GM18861 (cell line): ENCODE measurements around the gene GALNT12.

ENCODE experiments used
- ATAC-seq: cut with Tn5 transposase; IDR thresholded peaks from one replicate; pipeline ENCODE4 v1.9.1; 2021; ENCODE audit not compliant: unreplicated experiment

GALNT12 gene

DNA sequence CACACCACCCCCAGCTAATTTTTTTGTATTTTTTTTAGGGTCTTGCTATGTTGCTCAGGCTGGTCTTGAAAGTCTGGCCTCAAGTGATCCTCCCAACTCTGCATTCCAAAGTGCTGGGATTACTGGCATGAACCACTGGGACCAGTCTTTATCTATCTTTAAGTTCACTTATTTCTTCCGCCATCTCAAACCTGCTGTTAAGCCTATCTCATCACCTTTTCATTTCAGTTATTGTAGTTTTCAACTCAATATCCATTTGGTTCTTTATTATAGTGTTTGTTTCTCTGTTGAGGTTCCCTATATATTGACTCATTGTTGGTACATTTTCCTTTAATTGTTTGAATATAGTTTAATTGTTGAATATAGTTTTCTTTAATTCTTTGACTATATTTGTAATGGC is 48.1 kb downstream of the GALNT12 start:
- ATAC-seq, result no peak

DNA sequence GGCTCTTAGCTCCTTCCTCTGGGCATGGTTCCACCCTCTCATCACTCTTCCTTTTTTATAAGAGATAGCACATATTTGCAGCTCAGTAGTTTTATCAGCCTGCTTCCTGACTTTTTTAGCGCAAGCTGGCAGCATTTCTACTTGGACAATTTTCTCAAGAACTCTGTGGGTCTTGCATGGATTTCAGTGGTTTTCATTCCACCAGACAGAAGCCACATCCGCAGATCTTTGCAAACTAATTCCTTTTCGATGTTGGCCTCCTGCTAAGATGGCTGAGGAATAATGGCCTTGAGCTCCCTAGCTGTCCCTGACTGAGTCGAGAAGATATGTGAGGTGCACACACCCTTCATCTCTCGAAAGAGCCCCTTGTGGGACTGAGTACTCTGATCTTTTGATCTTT is 49.5 kb downstream of the GALNT12 start:
- ATAC-seq, result no peak

DNA sequence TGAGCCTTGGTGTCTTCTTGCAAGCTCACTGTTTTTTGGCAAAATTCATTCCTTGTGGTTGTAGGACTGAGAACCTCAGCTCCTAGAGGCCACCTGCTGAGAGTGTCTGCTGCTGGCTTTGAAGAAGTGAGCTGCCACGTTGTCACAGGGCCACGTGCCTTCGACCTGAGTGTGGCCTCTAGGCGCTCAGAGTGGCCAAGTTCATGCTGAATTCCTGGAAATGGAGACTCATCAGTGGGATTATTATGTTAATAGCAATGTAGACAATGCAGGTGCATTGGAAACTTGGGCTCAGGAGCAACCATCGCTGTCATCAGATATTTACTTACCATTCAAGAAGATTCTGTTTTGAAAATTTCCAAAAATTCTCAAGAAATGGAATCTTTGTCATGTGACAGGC is 52.5 kb downstream of the GALNT12 start:
- ATAC-seq, result no peak

DNA sequence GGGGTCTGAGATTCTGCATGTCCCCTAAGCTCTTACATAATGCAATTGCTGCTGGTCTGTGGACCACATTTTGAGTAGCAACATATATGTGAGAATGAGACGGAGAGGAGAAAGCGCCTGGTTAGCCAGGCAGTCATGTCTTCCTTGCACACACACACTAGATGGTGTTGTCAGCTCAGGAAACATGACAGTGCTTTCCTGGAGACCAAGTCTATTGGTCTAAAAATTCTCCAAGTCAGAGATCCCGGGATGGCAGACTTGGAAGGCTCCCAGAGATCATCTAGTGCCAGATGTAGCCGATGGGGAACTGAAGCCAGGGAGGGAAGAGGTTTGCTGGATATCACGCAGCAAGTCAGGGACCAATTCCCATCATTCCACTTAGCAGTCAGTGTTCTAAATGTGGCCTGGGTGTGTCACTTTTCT is 53.4 kb downstream of the GALNT12 start:
- ATAC-seq, result no peak

DNA sequence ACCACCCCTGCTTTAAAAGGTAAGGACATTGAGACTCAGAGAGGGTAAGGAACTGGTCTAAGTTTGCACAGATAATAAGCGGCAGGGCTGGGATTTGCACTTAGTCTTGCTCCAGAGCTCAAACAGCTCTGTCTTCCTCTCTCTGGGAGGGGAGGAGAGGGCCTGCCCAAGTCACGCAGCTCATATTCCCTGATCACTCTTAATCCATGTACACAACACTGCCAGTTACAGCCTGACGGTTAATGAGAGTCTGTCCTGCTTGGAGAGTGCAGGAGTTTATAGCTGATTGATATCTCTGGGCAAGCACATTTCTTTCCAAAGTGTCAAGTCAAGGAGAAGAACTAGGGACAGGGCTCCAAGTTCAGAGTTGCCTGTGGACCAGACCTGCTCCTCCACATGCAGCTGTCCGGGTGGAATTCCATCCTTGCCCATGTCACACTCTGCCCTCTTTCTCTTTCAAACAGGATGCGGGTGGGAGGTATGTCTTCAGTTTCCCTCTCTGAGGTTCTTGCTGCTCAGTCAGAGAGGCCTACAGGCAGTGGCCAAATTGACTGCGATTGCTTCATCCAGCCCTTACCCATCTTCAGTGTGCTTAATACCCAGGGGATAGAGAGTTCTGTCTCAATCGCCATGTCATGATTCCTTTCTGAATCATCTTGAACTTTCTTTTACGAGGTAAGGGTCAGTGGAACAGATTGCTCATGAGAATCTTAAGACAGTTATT is 54.5 kb downstream of the GALNT12 start:
- ATAC-seq, result no peak

DNA sequence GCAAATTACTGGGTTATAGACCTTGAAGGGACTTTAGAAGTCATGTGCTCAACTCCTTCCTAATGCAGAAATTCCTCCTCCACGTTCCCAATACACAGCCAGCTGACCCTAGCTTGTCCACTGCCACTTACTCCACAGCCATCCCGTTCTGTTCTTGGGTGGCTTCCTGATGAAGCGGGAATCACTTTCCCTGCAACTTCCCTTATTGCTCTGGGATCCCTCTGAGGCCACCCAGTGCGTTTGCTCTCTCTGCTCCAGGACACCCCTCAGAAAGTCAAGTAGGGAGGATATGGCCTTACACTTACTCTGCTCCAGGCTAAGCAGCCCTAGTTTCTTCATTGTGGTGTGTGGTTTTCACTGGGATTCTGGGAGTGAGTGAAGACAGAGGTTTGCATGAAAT is 55.5 kb downstream of the GALNT12 start:
- no peak for ATAC-seq

DNA sequence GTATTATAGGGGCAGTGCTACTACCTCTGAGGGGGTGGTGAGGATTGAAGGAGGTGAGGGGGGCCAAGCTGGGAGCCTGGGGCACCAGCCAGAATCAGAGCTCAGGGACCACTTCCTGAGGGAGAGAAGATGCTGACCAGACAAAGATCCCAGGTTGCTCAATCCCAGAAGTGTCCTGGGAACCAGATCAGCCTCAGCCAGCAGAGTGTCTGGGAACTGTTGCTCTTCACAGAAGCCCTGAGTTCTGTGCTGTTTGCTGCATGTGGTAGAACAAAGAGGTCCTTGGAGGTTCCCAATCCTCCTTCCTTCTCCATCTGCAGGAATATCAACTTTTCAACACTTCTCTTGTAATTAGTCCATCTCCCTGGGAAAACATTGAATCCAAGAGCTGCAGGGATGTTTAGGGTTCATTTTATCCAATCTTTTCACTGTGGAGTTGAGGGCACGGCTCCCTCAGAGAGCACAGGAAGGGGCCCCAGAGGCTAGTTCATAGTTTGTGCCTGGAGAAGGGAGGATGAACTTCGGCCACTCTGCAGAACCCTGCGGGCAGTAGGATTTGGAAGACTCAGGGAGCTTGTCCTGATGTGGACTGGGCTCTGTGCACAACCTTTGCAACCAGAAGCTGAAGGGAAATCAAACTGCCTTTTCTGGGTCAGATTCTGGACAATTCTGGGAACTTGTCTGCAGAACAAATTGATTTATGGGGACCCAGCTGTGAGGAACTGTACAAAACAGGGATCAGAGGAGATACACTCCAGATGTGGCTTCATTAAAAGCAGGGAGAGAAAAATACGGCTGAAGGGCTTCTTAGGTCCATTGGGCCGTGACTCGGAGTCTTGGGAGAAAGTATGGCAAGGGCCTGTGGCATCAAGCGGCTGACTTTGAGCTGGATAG is 57.1 kb downstream of the GALNT12 start:
- no peak for ATAC-seq

DNA sequence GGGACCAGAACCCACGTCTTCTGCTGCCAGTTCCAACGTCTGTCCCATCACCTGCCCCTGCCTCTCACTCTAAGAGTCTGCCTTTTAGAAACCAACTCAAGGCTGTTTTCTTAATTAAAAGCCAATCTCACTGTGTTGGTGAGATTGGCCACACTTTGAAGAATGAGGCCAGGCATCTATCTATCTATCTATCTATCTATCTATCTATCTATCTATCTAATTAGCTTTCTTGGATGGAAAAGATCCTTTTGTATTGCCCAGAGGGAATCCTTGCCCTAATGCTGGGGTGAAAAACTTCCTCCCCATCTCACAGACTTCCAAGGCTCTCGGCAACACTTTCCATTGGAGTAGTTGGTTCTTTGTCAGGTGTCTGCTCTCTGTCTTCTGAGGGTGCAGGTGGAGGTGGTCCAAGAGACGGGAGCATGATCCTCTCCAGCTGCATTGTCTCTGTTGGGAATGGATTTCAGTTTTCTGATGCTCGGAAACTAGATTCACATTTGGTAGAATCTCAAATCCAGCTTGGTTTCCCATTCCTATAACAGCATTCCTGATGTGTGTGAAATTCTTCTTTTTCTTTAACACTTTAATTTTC is 57.9 kb downstream of the GALNT12 start:
- ATAC-seq, result no peak

DNA sequence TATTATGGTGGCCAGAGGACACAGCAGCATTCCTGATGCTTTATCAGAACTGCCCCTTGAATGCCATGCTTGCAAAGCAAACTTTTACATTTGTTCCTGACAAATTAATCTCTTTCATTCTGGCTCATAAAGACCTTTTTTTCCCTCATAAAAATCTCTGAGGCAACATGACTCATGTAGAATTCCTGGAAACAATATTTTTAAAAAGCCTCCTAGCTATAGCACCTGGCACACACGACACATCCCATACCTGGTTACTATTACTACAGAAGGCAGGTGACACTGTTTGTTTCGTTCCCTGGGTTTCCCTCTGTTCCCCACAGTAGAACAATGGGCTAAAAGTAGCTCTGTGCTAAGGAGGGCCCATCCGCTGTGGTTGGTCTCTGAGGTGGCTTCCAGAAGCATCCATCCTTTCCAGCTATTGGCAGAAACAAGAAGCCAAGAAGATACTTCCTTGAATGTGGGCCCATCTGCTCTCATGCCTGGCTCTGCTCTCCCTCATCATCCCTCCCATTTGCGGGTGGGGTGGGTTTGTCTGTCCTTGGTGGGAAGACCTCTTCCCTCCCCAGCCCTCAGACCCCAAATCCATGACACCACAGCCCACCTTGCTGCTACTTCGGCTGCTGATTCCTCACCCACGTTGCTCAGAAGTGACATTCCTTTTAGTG is 59.1 kb downstream of the GALNT12 start:
- no peak for ATAC-seq

DNA sequence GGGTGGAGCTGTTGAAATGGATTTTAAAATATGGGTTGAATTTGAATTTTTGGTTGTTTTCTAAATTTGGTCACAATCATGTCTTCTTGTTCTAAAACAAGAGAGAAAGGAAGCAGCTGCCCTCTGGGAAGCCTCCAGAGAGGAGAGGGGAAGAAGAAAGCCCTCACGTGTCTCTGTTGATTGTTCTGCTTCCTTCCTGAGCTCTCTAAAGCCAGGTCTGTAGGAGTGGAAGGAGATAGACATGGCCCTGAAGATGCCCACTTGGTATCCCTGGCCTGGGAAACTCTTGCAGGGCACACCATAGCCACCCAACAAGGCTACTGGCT is 59.6 kb downstream of the GALNT12 start:
- no peak for ATAC-seq

DNA sequence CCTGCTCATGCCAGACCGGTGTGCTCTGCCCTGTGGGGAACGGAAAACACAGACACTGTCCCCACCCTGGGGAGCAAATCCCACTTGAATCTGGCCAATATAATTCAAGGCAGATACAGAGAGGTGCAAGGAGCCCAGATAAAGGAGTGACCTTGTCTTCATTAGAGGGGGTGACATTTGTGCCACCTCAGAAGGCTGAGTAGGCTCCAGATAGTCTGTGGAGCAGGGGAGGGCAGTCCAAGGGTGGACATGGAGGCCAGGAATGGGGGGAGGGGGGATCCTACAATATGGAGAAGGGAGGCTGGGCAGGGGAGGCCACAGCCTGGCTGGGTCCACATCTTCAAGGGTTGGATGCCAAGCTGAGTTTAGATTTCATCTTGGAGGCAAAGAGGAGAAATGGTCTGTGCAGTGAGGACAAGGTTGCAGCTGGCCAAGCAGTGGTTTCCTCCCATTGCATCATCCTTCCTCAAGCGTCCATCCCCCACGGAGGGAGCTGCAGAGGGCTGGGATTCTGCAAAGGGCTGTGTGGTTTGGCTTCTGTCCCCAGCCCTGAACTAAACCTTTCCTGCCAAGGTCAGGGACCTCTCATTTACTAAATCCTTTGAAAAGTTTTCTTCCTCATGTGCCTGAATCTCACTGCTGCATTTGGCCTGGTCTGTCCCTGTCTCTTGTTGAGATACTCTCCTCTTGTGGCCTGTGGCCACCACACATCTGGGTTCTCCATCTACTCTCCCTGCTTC is 60.1 kb downstream of the GALNT12 start:
- no peak for ATAC-seq

DNA sequence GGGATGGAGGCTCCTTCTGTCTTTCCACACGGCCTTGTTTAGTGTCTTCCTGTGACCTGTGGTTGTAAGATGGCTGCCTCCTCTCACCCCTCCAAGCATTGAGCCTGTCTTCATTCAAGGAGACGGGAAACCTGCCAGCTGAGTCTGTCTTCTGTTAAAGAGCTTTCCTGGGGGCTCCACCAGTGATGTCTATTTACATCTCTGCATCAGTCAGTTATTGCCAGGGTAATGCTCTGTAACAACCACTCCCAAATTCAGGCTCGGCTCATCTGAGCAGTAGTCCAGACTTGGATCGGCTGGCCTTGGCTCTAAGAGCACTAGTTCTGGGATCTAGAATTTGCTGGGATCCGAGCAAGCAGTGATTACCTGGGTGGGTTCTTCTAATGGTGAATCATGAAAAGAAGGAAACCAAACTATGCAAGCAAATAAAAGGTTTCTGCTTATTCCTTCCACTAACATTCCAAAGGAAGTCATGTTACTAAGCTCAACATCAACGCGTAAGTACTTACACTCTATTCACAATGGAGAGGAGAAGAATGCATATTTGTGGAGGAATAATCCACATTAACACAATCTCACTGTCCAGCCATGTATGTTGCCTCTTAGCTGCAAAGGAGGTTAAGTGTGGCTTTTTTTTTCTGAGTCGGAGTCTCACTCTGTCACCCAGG is 61.7 kb downstream of the GALNT12 start:
- no peak for ATAC-seq

DNA sequence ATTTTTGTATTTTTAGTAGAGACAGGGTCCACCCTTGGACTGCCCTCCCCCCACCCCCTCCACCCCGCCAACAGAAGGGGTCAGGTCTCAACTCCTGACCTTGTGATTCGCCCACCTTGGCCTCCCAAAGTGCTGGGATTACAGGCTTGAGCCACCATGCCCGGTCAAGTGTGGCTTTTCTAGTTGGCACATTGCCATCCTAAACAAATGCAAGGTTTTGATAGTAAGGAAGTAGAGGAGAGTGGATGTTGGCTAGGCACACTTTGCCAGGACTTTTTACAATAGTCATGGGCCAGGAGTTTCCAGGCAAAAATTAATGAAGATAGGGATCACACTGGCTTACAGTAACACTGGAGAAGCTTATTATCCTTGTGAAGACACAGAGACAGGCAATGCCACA is 62.4 kb downstream of the GALNT12 start:
- no peak for ATAC-seq

DNA sequence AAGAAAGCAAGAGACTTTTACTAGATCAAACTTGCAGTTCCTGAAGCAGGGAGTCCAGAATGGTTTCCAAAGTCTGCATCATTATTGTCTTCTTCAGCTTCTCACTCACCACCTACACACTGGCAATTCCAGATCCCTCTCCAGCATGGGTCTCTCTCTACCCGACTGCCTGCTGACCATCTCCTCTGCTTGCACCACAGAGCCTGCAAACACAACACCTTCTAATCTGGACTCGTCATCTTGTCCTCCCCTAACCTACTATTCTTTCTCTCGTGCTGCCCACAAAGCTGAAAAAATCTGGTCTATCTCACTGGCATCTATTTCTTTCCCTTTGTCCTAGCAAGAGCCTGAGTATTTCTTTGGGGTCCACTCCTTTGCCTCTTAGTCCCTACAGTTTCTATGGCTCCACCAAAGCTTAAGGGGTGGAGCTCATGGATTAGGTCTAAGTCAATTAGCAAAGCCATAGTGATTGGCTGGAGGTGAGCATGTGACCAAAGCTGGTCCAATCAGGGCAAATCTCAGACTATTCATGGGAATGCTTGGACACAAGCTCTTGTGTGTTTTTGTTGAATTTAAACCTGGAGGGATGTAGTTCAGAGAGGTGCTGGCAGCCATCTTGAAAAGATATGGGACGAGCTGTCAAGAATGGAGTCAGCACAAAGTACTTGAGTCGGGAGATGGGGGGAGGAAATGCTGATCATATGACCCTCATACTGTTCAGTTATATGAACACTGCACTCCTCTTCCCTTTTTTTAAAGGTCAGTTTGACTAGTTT is 63.5 kb downstream of the GALNT12 start:
- ATAC-seq, result no peak

DNA sequence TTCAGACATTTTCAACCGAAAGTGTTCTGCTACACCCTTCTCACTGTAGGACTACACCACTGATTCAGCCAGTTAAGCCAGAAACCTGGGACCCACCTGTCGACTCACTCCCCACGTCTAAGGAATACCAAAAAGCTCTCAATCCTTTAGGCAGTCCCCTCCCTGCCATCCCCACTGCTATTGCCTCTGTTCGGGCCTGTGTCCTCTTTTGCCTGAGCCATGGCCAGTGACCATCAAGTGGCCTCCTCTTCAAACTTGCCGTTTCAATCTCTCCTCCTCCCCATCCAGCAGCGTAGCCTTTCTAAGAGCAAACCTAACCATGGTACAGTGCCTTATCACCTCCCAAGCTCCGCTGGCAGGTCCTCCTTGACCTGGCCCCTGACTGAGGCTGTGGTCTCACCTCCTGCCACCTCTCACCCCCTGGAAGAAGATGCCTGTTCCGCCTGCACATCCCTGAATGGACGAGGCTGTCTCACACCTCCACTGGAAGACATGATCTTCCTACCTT is 64.1 kb downstream of the GALNT12 start:
- ATAC-seq, result no peak

DNA sequence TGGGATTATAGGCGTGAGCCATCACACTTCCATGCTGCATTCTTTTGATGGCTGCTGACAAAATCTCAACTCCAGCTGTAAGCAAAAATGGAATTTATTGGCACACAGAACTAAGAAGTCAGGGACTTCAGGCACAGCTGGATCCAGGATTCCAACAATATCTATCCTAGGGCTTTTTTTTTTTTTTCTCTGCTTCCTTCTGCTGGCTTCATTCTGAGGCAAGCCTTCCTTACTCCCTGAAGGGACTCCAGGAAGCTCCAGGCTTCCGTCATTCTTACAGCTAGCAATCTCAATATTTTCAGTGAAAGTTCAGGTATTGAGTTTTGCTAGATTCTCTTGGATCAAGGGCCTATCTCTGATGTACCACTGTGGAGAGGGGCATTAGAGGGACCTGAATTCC is 66.1 kb downstream of the GALNT12 start:
- ATAC-seq, result no peak

DNA sequence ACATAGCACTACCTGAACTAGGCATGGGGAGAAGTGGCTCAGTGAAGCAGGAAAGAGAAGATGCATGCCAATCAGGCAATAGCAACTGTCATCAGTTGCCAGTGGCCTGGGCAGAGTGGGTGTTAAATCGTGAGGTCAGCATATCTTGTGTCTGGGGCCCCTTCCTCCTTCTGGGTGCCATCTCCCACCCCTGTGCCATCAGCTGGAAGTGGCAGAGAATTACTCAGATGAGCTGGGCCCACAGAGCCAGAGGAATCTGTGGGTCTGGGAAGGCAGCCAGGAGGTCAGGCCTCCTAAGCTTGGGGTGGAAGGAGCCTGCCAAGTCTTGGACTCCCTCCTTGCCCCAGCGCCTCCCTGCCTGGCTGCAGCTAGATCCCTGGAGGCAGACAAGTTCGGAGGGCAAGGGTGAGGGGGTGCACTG is 66.5 kb downstream of the GALNT12 start:
- no peak for ATAC-seq

DNA sequence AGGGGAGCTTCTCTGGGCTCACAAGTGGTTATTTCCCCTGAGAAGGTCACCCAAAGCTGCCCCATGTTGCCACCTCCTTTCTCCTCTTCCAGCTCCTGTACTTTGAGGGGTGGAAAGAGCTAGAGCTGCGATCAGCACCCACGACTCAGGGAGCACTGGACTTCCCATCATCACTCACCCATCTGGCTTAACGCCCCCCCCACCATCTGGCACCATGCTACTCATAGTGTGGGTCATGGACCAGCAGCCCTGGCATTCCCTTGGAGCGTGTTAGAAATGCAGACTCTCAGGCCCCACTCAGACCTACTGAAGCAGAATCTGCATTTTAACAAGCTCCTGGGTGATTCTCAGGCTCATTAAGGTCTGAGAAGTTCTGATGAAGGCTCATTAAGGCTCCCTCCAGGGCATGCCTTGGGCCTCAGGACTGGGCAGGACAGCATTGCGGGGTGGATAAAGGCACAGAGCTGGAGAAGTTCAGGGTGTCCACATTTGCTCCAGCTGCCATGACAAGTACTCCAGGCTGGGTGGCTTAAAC is 67.3 kb downstream of the GALNT12 start:
- no peak for ATAC-seq

DNA sequence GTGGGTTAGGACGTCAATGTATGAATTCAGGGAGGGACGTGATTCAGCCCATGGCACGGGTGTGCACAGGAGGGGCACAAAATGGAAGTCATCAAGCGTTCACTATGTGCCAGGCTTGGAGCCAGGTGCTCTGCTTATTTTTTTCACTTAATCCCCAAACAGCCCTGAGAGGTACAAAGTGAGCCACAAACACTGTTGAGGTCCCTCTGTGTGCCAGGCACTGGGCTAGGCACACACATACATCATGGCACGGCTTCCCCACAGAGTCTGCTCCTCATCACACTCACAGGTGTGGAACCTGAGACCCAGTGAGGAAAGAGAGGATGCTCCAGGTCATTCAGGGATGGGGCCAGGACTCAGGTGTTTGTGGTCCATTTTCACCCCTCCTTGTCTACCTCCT is 68.1 kb downstream of the GALNT12 start:
- no peak for ATAC-seq
